A549 (cell line): ENCODE results near the gene ALDH5A1. TPM values are rescaled to one million over a fixed set of nuclear protein-coding genes. Genes with fewer than 3 reads are reported as not detected.
A peak's percentile ranks its signal among the peaks of the same experiment; 100 is the strongest.

Experiments
- ATAC-seq, 2 experiments: fragments of 200-7000 bp in 1 of 2; fragments of >200 bp in 1 of 2; cut with Nextera tagmentation in 1 of 2; cut with Tn5 transposase in 1 of 2; 3 replicates each; pipeline versions ENCODE4 v1.8.0 to v1.9.1; 2018 to 2020; ENCODE audit warnings: mild to moderate bottlenecking in 1 of 2, moderate library complexity in 1 of 2
- CTCF ChIA-PET: fragments of 300-600 bp; sonication (Branson Sonifier 250); formaldehyde crosslinking; extraction: SDS; loops from one replicate; lab custom pipeline; 2021; ENCODE audit warnings: antibody characterized with exemption, inconsistent platforms; lab: Yijun Ruan, JAX
- POLR2A ChIA-PET: fragments of 350-600 bp; formaldehyde crosslinking; extraction: SDS; loops from one replicate; lab custom pipeline; 2021; ENCODE audit warnings: antibody characterized with exemption, inconsistent platforms; lab: Yijun Ruan, JAX
- DNase-seq, 2 experiments: peaks; one replicate each; pipeline versions ENCODE4 v3.0.0 to v3.0.0-alpha.2; 2011 to 2016; ENCODE audit warnings: low read depth in 1 of 2, low spot score in 1 of 2
- FAIRE-seq: peaks from 2 replicates; lab custom pipeline; 2011; peaks lifted over from hg19 to GRCh38; lab: Jason Lieb, UNC
- H3K27ac ChIP-seq, 2 experiments: fragments of >200 bp; sonication (Bioruptor Twin); formaldehyde crosslinking; 3 replicates each; pipeline ENCODE4 v1.5.1; 2016 to 2017
- H3K4me1 ChIP-seq: fragments of >200 bp; sonication (Bioruptor Twin); formaldehyde crosslinking; 3 replicates; pipeline ENCODE4 v1.6.1; 2016
- H3K4me2 ChIP-seq: fragments of >200 bp; sonication (Bioruptor Twin); formaldehyde crosslinking; 3 replicates; pipeline ENCODE4 v1.6.1; 2016
- H3K4me3 ChIP-seq: fragments of >200 bp; sonication (Bioruptor Twin); formaldehyde crosslinking; 3 replicates; pipeline ENCODE4 v1.5.1; 2016
- H3K9me3 ChIP-seq: fragments of >200 bp; sonication (Bioruptor Twin); formaldehyde crosslinking; 3 replicates; pipeline ENCODE4 v1.6.1; 2016
- CBX2 ChIP-seq: fragments of 200-600 bp; sonication (generic); IDR thresholded peaks from 2 replicates; pipeline ENCODE4 v1.6.1; 2016; ENCODE audit warnings: low read depth, mild to moderate bottlenecking, borderline replicate concordance
- CBX8 ChIP-seq: fragments of 200-600 bp; sonication (generic); IDR thresholded peaks from 2 replicates; pipeline ENCODE4 v1.6.1; 2016
- CHD2 ChIP-seq: fragments of 150-350 bp; IDR thresholded peaks from 2 replicates; pipeline ENCODE4 v1.6.1; 2014; ENCODE audit warnings: low read length; ENCODE audit not compliant: partially characterized antibody
- CHD4 ChIP-seq: fragments of 200-600 bp; sonication (generic); IDR thresholded peaks from 2 replicates; pipeline ENCODE4 v1.6.1; 2016; ENCODE audit warnings: antibody characterized with exemption, mild to moderate bottlenecking, borderline replicate concordance
- CTCF ChIP-seq: fragments of >200 bp; sonication (Bioruptor Twin); formaldehyde crosslinking; IDR thresholded peaks from 3 replicates; pipeline ENCODE4 v1.5.1; 2016
- E2F6 ChIP-seq: IDR thresholded peaks from 2 replicates; pipeline ENCODE4 v1.6.1; 2012; ENCODE audit warnings: low read depth, borderline replicate concordance
- EHF ChIP-seq: fragments of 250-450 bp; sonication (Bioruptor Pico); IDR thresholded peaks from 2 replicates; pipeline ENCODE4 v1.5.0; 2020; ENCODE audit warnings: mild to moderate bottlenecking
- EHMT2 ChIP-seq: fragments of 200-600 bp; sonication (generic); IDR thresholded peaks from 2 replicates; pipeline ENCODE4 v1.6.1; 2016; ENCODE audit warnings: antibody characterized with exemption, low read depth, mild to moderate bottlenecking, moderate library complexity
- EP300 ChIP-seq, 2 experiments: fragments of >200 bp; sonication (Bioruptor Twin); formaldehyde crosslinking; IDR thresholded peaks; 2 replicates in 1 of 2; 3 replicates in 1 of 2; pipeline ENCODE4 v1.6.1; 2016 to 2017
- FOSB ChIP-seq: fragments of 250-450 bp; sonication (Bioruptor Pico); IDR thresholded peaks from 2 replicates; pipeline ENCODE4 v1.5.0; 2020; ENCODE audit warnings: mild to moderate bottlenecking, moderate library complexity
- FOXS1 ChIP-seq: fragments of 250-450 bp; sonication (Bioruptor Pico); IDR thresholded peaks from 2 replicates; pipeline ENCODE4 v1.5.0; 2020; ENCODE audit warnings: mild to moderate bottlenecking, moderate library complexity
- GATA3 ChIP-seq: IDR thresholded peaks from 2 replicates; pipeline ENCODE4 v1.6.1; 2012; ENCODE audit warnings: borderline replicate concordance
- HDAC2 ChIP-seq: fragments of 200-600 bp; sonication (generic); IDR thresholded peaks from 2 replicates; pipeline ENCODE4 v1.6.1; 2016
- HEYL ChIP-seq: fragments of 250-450 bp; sonication (Bioruptor Pico); IDR thresholded peaks from 2 replicates; pipeline ENCODE4 v1.8.0; 2021; ENCODE audit warnings: mild to moderate bottlenecking, moderate library complexity
- HMGXB4 ChIP-seq: fragments of 250-450 bp; sonication (Bioruptor Pico); IDR thresholded peaks from 2 replicates; pipeline ENCODE4 v1.5.0; 2021; ENCODE audit warnings: mild to moderate bottlenecking, moderate library complexity, borderline replicate concordance
- KDM1A ChIP-seq: fragments of 200-600 bp; sonication (generic); IDR thresholded peaks from 2 replicates; pipeline ENCODE4 v1.6.1; 2016; ENCODE audit warnings: low read depth, mild to moderate bottlenecking
- KDM5A ChIP-seq: fragments of 200-600 bp; sonication (generic); IDR thresholded peaks from 2 replicates; pipeline ENCODE4 v1.6.1; 2016; ENCODE audit warnings: antibody characterized with exemption, mild to moderate bottlenecking
- MAX ChIP-seq: IDR thresholded peaks from 2 replicates; pipeline ENCODE4 v1.6.1; 2012
- MYC ChIP-seq: IDR thresholded peaks from 2 replicates; pipeline ENCODE4 v1.6.1; 2012; ENCODE audit warnings: mild to moderate bottlenecking, inconsistent platforms, low read length, improper control_type of control experiment, borderline replicate concordance
- NFE2L2 ChIP-seq: fragments of 150-350 bp; conservative IDR thresholded peaks from 2 replicates; pipeline ENCODE4 v1.6.1; 2014; ENCODE audit warnings: low read length
- NPAS2 ChIP-seq: fragments of 250-450 bp; sonication (Bioruptor Pico); IDR thresholded peaks from 2 replicates; pipeline ENCODE4 v1.8.0; 2022; ENCODE audit warnings: mild to moderate bottlenecking, moderate library complexity, borderline replicate concordance
- NR3C1 ChIP-seq: fragments of >200 bp; sonication (Bioruptor Twin); formaldehyde crosslinking; IDR thresholded peaks from 3 replicates; pipeline ENCODE4 v1.6.1; 2017
- PHF8 ChIP-seq: fragments of 200-600 bp; sonication (generic); IDR thresholded peaks from 2 replicates; pipeline ENCODE4 v1.6.1; 2016; ENCODE audit warnings: low read depth, mild to moderate bottlenecking, antibody characterized with exemption, moderate library complexity, borderline replicate concordance
- POLR2A ChIP-seq: IDR thresholded peaks from 2 replicates; pipeline ENCODE4 v1.6.1; 2012; ENCODE audit warnings: mild to moderate bottlenecking, low read length
- RARB ChIP-seq: fragments of 250-450 bp; sonication (Bioruptor Pico); IDR thresholded peaks from 2 replicates; pipeline ENCODE4 v1.8.0; 2021; ENCODE audit warnings: mild to moderate bottlenecking, moderate library complexity
- SREBF2 ChIP-seq: fragments of 450-650 bp; IDR thresholded peaks from 2 replicates; pipeline ENCODE4 v1.6.1; 2014; ENCODE audit warnings: mild to moderate bottlenecking, moderate library complexity
- USF2 ChIP-seq: fragments of 450-650 bp; IDR thresholded peaks from 2 replicates; pipeline ENCODE4 v1.6.1; 2014; ENCODE audit warnings: antibody characterized with exemption
- ZFP36 ChIP-seq: fragments of 450-650 bp; IDR thresholded peaks from 2 replicates; pipeline ENCODE4 v1.6.1; 2014; ENCODE audit warnings: borderline replicate concordance; ENCODE audit not compliant: partially characterized antibody
- WGBS: methylation state at CpG from one replicate; pipeline ENCODE4 v1.1.6; 2017; ENCODE audit errors: missing lambda C conversion rate; 5-methylcytosine and 5-hydroxymethylcytosine counted together
- polyA plus RNA-seq, 4 experiments: library from polyadenylated mRNA; depleted of rRNA in 3 of 4; stranded (reverse); fragments of >200 nt; fragmentation: RNase III in 1 of 4; extraction: RNeasy Plus Mini Kit Qiagen cat#74134 plus additional on column Dnase treatment in 1 of 4; gene quantifications; 2 replicates in 3 of 4; 3 replicates in 1 of 4; pipeline ENCODE4 v1.2.3, GENCODE V29; 2011 to 2017

ALDH5A1 gene
- polyA plus RNA-seq, 2 of the 4 experiments (the other 2 are of a cell fraction) = 6.9 to 10.9 TPM

GRCh38 chr6:24549158-24549557 is 54.4 kb downstream of the ALDH5A1 start:
- ATAC-seq (no peak), FAIRE-seq (no peak), DNase-seq (no peak)
- H3K9me3 ChIP-seq = no peaks in the 10 kb centered on the region
- no peak for TF ChIP-seq HEYL (CRISPR knock-in tag)
- no peak for TF ChIP-seq NR3C1
- TF ChIP-seq EHF = no peak
- no peak for TF ChIP-seq CTCF
- TF ChIP-seq KDM1A = no peak
- TF ChIP-seq CBX2 = no peak
- TF ChIP-seq CBX8 = no peak
- no peak for TF ChIP-seq CHD2
- TF ChIP-seq POLR2A = no peak
- no peak for TF ChIP-seq USF2
- no peak for TF ChIP-seq EHMT2
- TF ChIP-seq FOXS1 (CRISPR knock-in tag) = no peak
- TF ChIP-seq HDAC2 = no peak
- TF ChIP-seq MAX = no peak
- H3K4me2 ChIP-seq = no peak overlapping the region
- 100% methylated on average over 1 of the region's 1 CpG for WGBS
- H3K4me3 ChIP-seq = no peak overlapping the region
- H3K4me1 ChIP-seq = no peaks in the 10 kb centered on the region
- CTCF ChIA-PET = interaction anchor here (0.7 kb wide), 1 partner anchor 336 kb away, joined by 3 read pairs; no protein-coding TSS in a partner anchor
- H3K27ac ChIP-seq = no peak overlapping the region
- POLR2A ChIA-PET = no interaction called here

- Histone ChIP-seq H3K27ac (no peak overlapping the region), H3K4me2 (no peak overlapping the region), H3K4me3 (no peak overlapping the region), H3K4me1 (no peaks in the 10 kb centered on the region), H3K9me3 (no peaks in the 10 kb centered on the region)
- CTCF ChIA-PET = no interaction called here
- ATAC-seq (0 out of 6 replicates have a peak, but pooled peaks of 1 of the 2 experiments have one; percentile 30), FAIRE-seq (no peak), DNase-seq (no peak)
- POLR2A ChIA-PET = no interaction called here
- WGBS = 76% methylated on average over 13 of the region's 13 CpGs
- TF ChIP-seq MYC (no peak), ZFP36 (no peak), HDAC2 (no peak), CHD4 (no peak), E2F6 (no peak), EHMT2 (no peak), FOSB (CRISPR knock-in tag) (no peak), HMGXB4 (CRISPR knock-in tag) (no peak), CHD2 (no peak), EP300 (IDR thresholded peaks at IDR 0.05) (no peak), NFE2L2 (no peak), RARB (no peak), KDM5A (no peak), NR3C1 (no peak), NPAS2 (no peak), PHF8 (no peak), SREBF2 (no peak), KDM1A (no peak), GATA3 (no peak)
These were observed 55.0 kb downstream of the ALDH5A1 start for GRCh38 chr6:24549674-24550353.
